PC-3 (cell line): ENCODE data around the gene ESRRB.

ENCODE experiments used
- EZH2 ChIP-seq: fragments of 300-600 bp; sonication (generic); IDR thresholded peaks from one replicate; pipeline ENCODE4 v1.6.1; 2017; ENCODE audit warnings: antibody characterized with exemption, mild to moderate bottlenecking, low read length; ENCODE audit not compliant: unreplicated experiment
- EZH2phosphoT487 ChIP-seq: fragments of 300-600 bp; sonication (generic); IDR thresholded peaks from 2 replicates; pipeline ENCODE4 v1.6.1; 2018; ENCODE audit warnings: mild to moderate bottlenecking, antibody characterized with exemption, low read length, borderline replicate concordance
- TF ChIP-seq, protein P1 (sequence below): fragments of 300-600 bp; sonication (generic); conservative IDR thresholded peaks from 2 replicates; pipeline ENCODE4 v1.5.1; 2017; ENCODE audit warnings: antibody characterized with exemption, low read depth, mild to moderate bottlenecking, low read length

DNA sequence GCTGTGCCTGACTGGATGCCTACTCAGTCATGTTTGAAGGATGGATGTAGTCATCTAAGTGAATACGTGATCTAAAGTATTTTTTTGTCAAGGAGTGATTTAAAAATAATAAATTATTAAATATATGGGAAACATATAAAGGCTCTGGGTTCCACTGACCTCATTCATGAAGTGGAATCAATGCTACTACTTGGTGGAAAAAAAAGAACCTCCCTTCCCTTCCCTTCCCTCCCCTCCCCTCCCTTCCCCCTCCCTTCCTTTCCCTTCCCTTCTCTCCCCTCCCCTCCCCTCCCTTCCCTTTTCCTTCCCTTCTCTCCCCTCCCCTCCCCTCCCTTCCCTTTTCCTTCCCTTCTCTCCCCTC is 162.7 kb downstream of the ESRRB start:
- TF ChIP-seq, protein P1, sequence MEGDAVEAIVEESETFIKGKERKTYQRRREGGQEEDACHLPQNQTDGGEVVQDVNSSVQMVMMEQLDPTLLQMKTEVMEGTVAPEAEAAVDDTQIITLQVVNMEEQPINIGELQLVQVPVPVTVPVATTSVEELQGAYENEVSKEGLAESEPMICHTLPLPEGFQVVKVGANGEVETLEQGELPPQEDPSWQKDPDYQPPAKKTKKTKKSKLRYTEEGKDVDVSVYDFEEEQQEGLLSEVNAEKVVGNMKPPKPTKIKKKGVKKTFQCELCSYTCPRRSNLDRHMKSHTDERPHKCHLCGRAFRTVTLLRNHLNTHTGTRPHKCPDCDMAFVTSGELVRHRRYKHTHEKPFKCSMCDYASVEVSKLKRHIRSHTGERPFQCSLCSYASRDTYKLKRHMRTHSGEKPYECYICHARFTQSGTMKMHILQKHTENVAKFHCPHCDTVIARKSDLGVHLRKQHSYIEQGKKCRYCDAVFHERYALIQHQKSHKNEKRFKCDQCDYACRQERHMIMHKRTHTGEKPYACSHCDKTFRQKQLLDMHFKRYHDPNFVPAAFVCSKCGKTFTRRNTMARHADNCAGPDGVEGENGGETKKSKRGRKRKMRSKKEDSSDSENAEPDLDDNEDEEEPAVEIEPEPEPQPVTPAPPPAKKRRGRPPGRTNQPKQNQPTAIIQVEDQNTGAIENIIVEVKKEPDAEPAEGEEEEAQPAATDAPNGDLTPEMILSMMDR: no peak
- TF ChIP-seq EZH2: no peak
- TF ChIP-seq EZH2phosphoT487: no peak
